ENCODE results near the gene PAXX.
"Not testable (repeated sequence)": the region's sequence is repeated elsewhere in the genome, so short reads cannot be mapped to it uniquely, and the experiment has no call there.

Gene PAXX

GRCh38 chr9:137029058-137029936 lies 37.1 kb downstream of the PAXX start:
- H3K27me3 ChIP-seq = no peaks in the 10 kb centered on the region
- peaks cover 24% of the 10 kb centered on the region for H3K4me1 ChIP-seq
- H3K4me3 ChIP-seq (ENCODE audit: low read depth, low read length) = peak overlapping the region; percentile 61
- no peaks in the 10 kb centered on the region for H3K36me3 ChIP-seq
- TF ChIP-seq, protein P1, sequence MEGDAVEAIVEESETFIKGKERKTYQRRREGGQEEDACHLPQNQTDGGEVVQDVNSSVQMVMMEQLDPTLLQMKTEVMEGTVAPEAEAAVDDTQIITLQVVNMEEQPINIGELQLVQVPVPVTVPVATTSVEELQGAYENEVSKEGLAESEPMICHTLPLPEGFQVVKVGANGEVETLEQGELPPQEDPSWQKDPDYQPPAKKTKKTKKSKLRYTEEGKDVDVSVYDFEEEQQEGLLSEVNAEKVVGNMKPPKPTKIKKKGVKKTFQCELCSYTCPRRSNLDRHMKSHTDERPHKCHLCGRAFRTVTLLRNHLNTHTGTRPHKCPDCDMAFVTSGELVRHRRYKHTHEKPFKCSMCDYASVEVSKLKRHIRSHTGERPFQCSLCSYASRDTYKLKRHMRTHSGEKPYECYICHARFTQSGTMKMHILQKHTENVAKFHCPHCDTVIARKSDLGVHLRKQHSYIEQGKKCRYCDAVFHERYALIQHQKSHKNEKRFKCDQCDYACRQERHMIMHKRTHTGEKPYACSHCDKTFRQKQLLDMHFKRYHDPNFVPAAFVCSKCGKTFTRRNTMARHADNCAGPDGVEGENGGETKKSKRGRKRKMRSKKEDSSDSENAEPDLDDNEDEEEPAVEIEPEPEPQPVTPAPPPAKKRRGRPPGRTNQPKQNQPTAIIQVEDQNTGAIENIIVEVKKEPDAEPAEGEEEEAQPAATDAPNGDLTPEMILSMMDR (IDR thresholded peaks at IDR 0.05; ENCODE audit: low read depth, low read length) = peak; percentile 93
- DNase-seq = peak; percentile 88
- H3K9me3 ChIP-seq = no peaks in the 10 kb centered on the region

DNA sequence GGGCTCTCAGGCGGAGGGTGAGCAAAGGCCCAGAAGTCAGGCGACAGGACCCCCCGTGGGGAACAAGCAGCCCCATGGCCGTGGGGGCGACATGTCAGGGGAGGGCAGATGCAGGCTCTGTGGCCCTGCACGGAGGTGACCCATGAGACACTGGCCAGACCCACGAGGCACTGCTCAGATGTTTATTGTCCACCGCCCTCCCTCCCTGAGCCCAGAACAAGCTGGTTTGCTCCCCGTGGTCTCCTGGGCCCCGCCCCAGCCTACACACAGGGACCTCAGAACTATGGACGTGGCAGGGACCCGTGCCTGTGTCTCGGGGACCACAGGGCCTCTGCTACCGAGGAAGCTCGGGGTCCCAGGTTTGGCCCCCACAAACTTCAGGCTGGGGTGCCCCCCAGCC lies 37.8 kb downstream of the PAXX start:
- no peak overlapping the region for H3K4me3 ChIP-seq (ENCODE audit: low read depth, low read length)
- no peaks in the 10 kb centered on the region for H3K27me3 ChIP-seq
- no peak for DNase-seq
- H3K9me3 ChIP-seq = no peaks in the 10 kb centered on the region
- peaks cover 23% of the 10 kb centered on the region for H3K4me1 ChIP-seq
- H3K36me3 ChIP-seq = no peaks in the 10 kb centered on the region
- TF ChIP-seq, protein P1 (IDR thresholded peaks at IDR 0.05; ENCODE audit: low read depth, low read length) = no peak

GRCh38 chr9:137030538-137031527 lies 38.6 kb downstream of the PAXX start:
- Histone ChIP-seq H3K4me3 (ENCODE audit: low read depth, low read length) (no peak overlapping the region), H3K9me3 (no peaks in the 10 kb centered on the region), H3K27me3 (no peaks in the 10 kb centered on the region), H3K36me3 (no peaks in the 10 kb centered on the region), H3K4me1 (peaks cover 18% of the 10 kb centered on the region)
- TF ChIP-seq, protein P1 (IDR thresholded peaks at IDR 0.05; ENCODE audit: low read depth, low read length) = no peak
- DNase-seq = no peak

GRCh38 chr9:137031904-137032640 lies 39.9 kb downstream of the PAXX start, which contains the start of gene FUT7:
Gene FUT7 (minus strand): TSS chr9:137032088. CDS start chr9:137031991, 97 bp downstream.
- DNase-seq = peak; percentile 46
- TF ChIP-seq, protein P1 (IDR thresholded peaks at IDR 0.05; ENCODE audit: low read depth, low read length) = no peak
- H3K4me3 ChIP-seq (ENCODE audit: low read depth, low read length) = no peak within 1 kb of the TSS
- no peaks in the 10 kb centered on the region for H3K27me3 ChIP-seq
- H3K4me1 ChIP-seq = peaks cover 6% of the 10 kb centered on the region
- H3K36me3 ChIP-seq = peaks cover 2% of the 10 kb centered on the region; the same call in 1 of the 2 replicates
- H3K9me3 ChIP-seq = no peaks in the 10 kb centered on the region

DNA sequence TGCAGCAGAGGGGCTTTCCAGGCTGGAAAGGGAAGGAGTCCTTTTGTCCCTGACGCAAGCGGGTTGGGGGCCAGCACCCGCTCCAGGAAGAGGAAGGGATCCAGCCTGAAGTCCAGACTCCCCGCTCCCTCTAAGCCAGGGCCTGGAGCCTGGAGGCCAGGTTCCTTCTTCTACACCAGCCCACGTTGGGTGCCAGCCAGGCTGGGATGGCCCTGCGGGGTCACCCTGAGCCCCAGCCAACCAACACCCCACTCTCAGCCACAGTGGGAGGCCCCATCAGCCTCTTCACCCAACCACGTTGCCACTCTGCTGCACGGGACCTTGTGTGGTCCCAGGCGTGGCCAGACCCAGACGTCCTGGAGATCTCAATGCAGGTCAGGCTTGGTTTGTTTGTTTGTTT lies 40.6 kb downstream of the PAXX start:
- Histone ChIP-seq H3K27me3 (no peaks in the 10 kb centered on the region), H3K4me3 (ENCODE audit: low read depth, low read length) (no peak overlapping the region), H3K36me3 (peaks cover 2% of the 10 kb centered on the region; the same call in 1 of the 2 replicates), H3K4me1 (peaks cover 2% of the 10 kb centered on the region; the same call in 1 of the 2 replicates), H3K9me3 (no peaks in the 10 kb centered on the region)
- TF ChIP-seq, protein P1 (IDR thresholded peaks at IDR 0.05; ENCODE audit: low read depth, low read length) = no peak
- no peak for DNase-seq

- not testable (repeated sequence) for H3K4me1 ChIP-seq; H3K4me3 ChIP-seq (ENCODE audit: low read depth, low read length); DNase-seq
Observed at GRCh38 chr9:137033481-137033880, 41.3 kb downstream of the PAXX start.

More at GRCh38 chr9:137033481-137033880, 41.3 kb downstream of the PAXX start:
- H3K36me3 ChIP-seq, H3K27me3 ChIP-seq, H3K9me3 ChIP-seq: not testable (repeated sequence)

Measured in BE2C (cell line).